GM19035 (cell line): ENCODE measurements around the gene ILDR1.
A peak's percentile ranks its signal among the peaks of the same experiment; 100 is the strongest.

Source experiments
- ATAC-seq: cut with Tn5 transposase; IDR thresholded peaks from one replicate; pipeline ENCODE4 v1.9.1; 2021; ENCODE audit not compliant: unreplicated experiment

The ILDR1 gene

DNA sequence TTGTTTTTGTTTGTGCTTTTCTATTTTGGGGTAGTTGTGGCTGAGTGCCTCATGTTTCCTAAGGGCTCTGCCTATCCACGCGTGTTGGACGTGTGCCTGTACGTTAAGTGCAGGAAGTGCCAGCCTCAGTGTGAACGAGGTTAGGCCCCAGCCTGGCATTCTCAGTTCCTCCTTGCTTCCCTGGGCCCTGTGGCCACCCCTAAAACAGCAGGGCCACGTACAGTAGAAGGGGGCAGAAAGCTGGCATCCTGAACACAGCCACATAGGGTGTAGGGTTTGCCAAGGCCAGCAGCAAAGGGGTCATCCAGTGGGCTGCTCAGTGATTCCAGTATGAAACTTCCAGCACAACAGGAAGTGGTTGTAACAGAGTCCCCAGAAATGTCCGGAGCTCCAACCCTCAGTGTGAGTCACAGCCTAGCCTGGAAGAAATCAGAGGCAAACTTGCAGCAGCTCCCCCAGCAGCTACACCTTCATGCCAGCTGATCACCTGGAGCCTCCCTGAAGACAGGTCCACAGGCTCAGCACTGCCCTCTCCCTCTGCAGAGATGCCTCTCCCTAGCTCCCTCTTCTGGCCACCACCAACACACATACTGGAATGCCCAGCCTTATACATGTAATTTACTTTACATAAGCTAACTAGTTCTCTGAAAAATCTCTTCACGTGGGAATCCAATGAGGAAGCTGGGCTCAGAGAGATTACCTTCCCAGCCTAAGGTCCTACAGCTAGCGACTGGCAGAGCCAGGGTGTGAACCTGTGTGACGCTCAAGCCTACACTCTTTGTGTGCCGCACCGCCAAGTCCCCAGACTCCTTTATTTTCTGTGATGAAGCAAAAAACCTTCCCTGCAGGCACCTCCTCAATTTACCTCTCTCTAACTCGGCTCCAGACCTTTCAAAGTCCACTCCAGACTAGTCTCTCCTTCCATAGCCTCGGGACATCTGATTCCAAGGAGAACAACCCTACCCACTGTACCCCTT, 26.6 kb downstream of the ILDR1 start:
- peak; percentile 36 for ATAC-seq

- ATAC-seq = no peak
Observed at GRCh38 chr3:121994551-121994950, 27.5 kb downstream of the ILDR1 start.

- peak; percentile 53 for ATAC-seq
Observed at GRCh38 chr3:121992601-121993560, 29.2 kb downstream of the ILDR1 start.

GRCh38 chr3:121989943-121990342, 32.1 kb downstream of the ILDR1 start:
- no peak for ATAC-seq

- ATAC-seq = no peak
Observed at GRCh38 chr3:121988146-121988545, 33.9 kb downstream of the ILDR1 start.

DNA sequence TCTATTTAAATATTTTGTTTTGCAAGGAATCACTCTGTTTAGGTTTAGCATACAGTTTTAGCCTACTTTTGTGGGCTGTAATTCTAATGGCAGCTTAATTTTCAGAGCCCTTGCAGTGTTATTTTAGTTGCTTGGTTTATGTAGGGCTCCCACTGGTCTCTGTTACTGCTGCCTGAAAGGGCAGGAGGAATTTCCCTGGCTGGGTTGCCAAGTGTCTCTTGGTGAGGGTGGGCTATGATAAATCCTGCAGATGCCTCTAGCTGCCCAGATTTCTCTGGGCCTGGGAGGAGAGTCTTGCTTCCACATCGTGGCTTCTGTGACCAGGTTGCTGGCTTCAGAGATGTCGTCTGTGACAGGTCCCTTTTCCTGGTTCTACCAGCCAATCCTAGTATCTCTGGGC, 36.2 kb downstream of the ILDR1 start:
- no peak for ATAC-seq

GRCh38 chr3:121981473-121981872, 40.6 kb downstream of the ILDR1 start:
- ATAC-seq = no peak

GRCh38 chr3:121980450-121980796, 41.6 kb downstream of the ILDR1 start:
- ATAC-seq = peak; percentile 19

GRCh38 chr3:121979734-121980449, 42.2 kb downstream of the ILDR1 start:
- ATAC-seq = peak; percentile 70

DNA sequence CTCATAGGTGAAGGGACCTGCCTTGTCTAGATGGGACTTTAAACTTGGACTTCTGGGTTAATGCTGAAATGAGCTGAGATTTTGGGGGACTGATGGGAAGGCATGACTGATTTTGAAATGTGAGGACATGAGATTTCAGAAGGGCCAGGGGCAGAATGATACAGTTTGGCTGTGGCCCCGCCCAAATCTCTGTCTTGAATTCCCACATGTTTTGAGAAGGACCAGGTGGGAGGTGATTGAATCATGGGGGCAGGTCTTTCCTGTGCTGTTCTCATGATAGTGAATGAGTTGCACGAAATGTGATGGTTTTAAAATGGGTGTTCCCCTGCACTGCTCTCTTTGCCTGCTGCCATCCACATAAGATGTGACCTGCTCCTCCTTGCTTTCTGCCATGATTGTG, 42.8 kb downstream of the ILDR1 start:
- ATAC-seq = no peak

- ATAC-seq = no peak
Observed at GRCh38 chr3:121976727-121977126, 45.3 kb downstream of the ILDR1 start.

GRCh38 chr3:121975702-121976302, 46.2 kb downstream of the ILDR1 start:
- no peak for ATAC-seq

GRCh38 chr3:121974601-121975111, 47.4 kb downstream of the ILDR1 start:
- no peak for ATAC-seq

- ATAC-seq = no peak
Observed at GRCh38 chr3:121970047-121970446, 52.0 kb downstream of the ILDR1 start.

- no peak for ATAC-seq
Observed at GRCh38 chr3:121969631-121970030, 52.4 kb downstream of the ILDR1 start.

DNA sequence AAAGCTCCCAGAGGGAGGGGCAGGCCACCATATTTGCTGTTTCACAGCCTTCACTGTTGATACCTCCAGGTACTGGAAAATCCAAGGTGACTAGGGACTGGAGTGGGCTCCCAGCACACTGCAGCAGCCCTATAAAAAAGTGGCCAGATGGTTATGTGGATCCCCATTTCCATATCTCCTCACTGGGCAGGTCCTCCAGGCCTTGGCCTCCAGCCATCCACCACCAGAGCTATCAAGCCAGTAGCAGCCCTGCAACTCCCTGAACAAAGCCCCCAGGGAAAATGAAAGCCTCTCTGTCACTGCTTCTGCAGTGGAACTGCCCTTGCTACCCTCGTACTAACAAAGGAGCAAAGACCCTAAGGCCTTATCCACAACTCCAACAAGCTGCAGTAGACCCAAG, 58.4 kb downstream of the ILDR1 start:
- no peak for ATAC-seq

DNA sequence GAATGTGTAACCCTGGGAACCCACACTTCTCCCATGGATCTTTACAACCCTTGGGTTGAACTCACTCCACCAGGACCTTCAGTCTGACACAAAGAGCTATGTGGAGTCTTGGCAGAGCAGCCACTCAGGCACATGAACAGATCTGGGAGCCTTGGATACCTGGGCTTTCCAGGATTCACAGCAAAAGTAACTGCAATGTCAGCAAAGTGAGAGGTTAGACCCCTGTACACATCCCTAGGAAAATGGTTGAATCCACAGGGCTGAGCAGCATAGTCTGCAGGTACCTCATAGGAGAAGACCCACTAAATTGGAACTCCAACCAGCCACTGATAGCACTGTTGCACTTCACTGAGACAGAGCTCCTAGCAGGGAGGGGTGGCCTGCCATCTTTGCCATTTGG, 59.6 kb downstream of the ILDR1 start:
- ATAC-seq = no peak

DNA sequence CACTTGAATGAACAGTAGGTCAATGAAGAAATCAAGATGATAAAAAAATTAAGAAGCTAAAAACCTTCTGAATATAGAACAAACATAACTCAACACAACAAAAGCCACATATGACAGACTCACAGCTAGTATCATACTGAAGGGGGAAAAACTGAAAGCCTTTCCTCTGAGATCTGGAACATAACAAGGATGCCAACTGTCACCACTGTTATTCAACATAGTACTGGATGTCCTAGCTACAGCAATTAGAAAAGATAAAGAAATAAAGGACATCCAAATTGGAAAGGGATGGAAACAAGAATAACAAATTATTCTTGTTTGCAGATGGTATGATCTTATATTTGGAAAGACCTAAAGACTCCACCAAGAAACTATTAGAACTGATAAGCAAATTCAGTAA, 60.8 kb downstream of the ILDR1 start:
- ATAC-seq = no peak

DNA sequence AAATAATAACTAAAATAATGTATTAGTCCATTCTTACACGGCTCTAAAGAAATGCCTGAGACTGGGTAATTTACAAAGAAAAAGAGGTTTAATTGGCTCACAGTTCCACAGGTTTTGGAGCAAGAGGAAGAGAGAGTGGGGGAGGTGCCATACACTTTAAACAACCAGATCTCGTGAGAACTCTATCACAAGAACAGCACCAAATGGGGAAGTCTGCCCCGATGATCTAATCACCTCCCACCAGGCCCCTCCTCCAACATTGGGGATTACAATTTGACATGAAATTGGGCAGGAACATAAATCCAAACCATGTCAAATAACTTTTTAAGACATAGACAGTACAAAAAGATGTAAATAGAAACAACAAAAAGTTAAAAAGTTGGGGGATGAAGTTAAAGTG, 63.2 kb downstream of the ILDR1 start:
- no peak for ATAC-seq

GRCh38 chr3:121957674-121958415, 64.2 kb downstream of the ILDR1 start:
- no peak for ATAC-seq
